B cell (primary cell): ENCODE measurements around the gene SORL1-AS1.

ENCODE experiments used
- CTCF ChIP-seq: fragments of 200-600 bp; IDR thresholded peaks from one replicate; pipeline ENCODE4 v1.8.0; 2022; ENCODE audit warnings: antibody characterized with exemption, mild to moderate bottlenecking
- EZH2 ChIP-seq: IDR thresholded peaks from 2 replicates; pipeline ENCODE4 v1.6.1; 2012; ENCODE audit warnings: borderline replicate concordance, low read depth, mild to moderate bottlenecking, moderate library complexity, low read length; ENCODE audit not compliant: insufficient read depth, poor library complexity, severe bottlenecking

GRCh38 chr11:121483805-121484480 lies 31.2 kb upstream of the SORL1-AS1 start:
- TF ChIP-seq CTCF (no peak), EZH2 (no peak)
